GM23338 (cell line): ENCODE measurements around the gene TMCO4. TPM values are rescaled to one million over a fixed set of nuclear protein-coding genes. Genes with fewer than 3 reads are reported as not detected.

Experiments
- ATAC-seq: fragments of 200-7000 bp; cut with Tn5 transposase; 3 replicates; pipeline ENCODE4 v1.9.1; 2020
- DNase-seq: peaks from one replicate; pipeline ENCODE4 v3.0.0-alpha.2; 2015; ENCODE audit warnings: low spot score
- H2AFZ ChIP-seq: fragments of 200-600 bp; sonication (generic); 2 replicates; pipeline ENCODE4 v1.8.0; 2016; ENCODE audit warnings: antibody characterized with exemption, mild to moderate bottlenecking, moderate library complexity
- H3F3A ChIP-seq: fragments of 200-600 bp; sonication (generic); replicated peaks from 2 replicates; pipeline ENCODE4 v1.8.0; 2017; ENCODE audit warnings: antibody characterized with exemption, mixed run types, low read depth
- H3K27ac ChIP-seq: fragments of 200-600 bp; sonication (generic); 2 replicates; pipeline ENCODE4 v1.6.1; 2016; ENCODE audit warnings: low read depth
- H3K27me3 ChIP-seq: fragments of 200-600 bp; sonication (generic); 2 replicates; pipeline ENCODE4 v1.8.0; 2016; ENCODE audit warnings: mild to moderate bottlenecking, mixed run types, moderate library complexity; ENCODE audit not compliant: insufficient read depth
- H3K36me3 ChIP-seq: fragments of 200-600 bp; sonication (generic); 2 replicates; pipeline ENCODE4 v1.8.0; 2016; ENCODE audit warnings: mild to moderate bottlenecking; ENCODE audit not compliant: insufficient read depth
- H3K4me1 ChIP-seq: fragments of 200-600 bp; sonication (generic); 2 replicates; pipeline ENCODE4 v1.8.0; 2016; ENCODE audit warnings: mild to moderate bottlenecking, moderate library complexity; ENCODE audit not compliant: insufficient read depth
- H3K4me2 ChIP-seq: fragments of 200-600 bp; sonication (generic); 2 replicates; pipeline ENCODE4 v1.7.1; 2017; ENCODE audit warnings: mixed run types
- H3K4me3 ChIP-seq: fragments of 200-600 bp; sonication (generic); 2 replicates; pipeline ENCODE4 v1.6.1; 2016; ENCODE audit warnings: mixed run types
- H3K79me2 ChIP-seq: fragments of 200-600 bp; sonication (generic); replicated peaks from 2 replicates; pipeline ENCODE4 v1.8.0; 2017; ENCODE audit warnings: mild to moderate bottlenecking; ENCODE audit not compliant: insufficient read depth
- H3K9me2 ChIP-seq: fragments of 200-600 bp; sonication (generic); 2 replicates; pipeline ENCODE4 v1.8.0; 2017; ENCODE audit not compliant: insufficient read depth
- H4K20me1 ChIP-seq: fragments of 200-600 bp; sonication (generic); replicated peaks from 2 replicates; pipeline ENCODE4 v1.8.0; 2017; ENCODE audit warnings: mild to moderate bottlenecking; ENCODE audit not compliant: insufficient read depth
- H3K27ac Mint-ChIP-seq: 2 replicates; pipeline ENCODE4 v1.8.0; 2020; ENCODE audit warnings: inconsistent platforms, mild to moderate bottlenecking, moderate library complexity, mixed read lengths
- H3K27me3 Mint-ChIP-seq: 3 replicates; pipeline ENCODE4 v1.8.0; 2022; ENCODE audit warnings: low read depth, mild to moderate bottlenecking, moderate library complexity, mixed read lengths, inconsistent platforms; ENCODE audit not compliant: insufficient read depth, poor library complexity
- H3K36me3 Mint-ChIP-seq: 3 replicates; pipeline ENCODE4 v1.8.0; 2021; ENCODE audit warnings: low read depth, mild to moderate bottlenecking, inconsistent platforms, moderate library complexity, mixed read lengths
- H3K4me1 Mint-ChIP-seq: 3 replicates; pipeline ENCODE4 v1.8.0; 2020; ENCODE audit warnings: mild to moderate bottlenecking, inconsistent platforms, mixed read lengths
- H3K4me3 Mint-ChIP-seq: 3 replicates; pipeline ENCODE4 v1.8.0; 2021; ENCODE audit warnings: moderate library complexity, mild to moderate bottlenecking, inconsistent platforms, mixed read lengths
- H3K9me3 Mint-ChIP-seq: 3 replicates; pipeline ENCODE4 v1.8.0; 2020; ENCODE audit warnings: moderate library complexity, mild to moderate bottlenecking, inconsistent platforms, mixed read lengths
- CREB1 ChIP-seq: fragments of 250-450 bp; sonication (Bioruptor Pico); IDR thresholded peaks from 2 replicates; pipeline ENCODE4 v1.5.0; 2020; ENCODE audit warnings: low read depth, mild to moderate bottlenecking, moderate library complexity
- CTCF ChIP-seq, 2 experiments: fragments of 200-600 bp in 1 of 2; sonication (generic) in 1 of 2; conservative IDR thresholded peaks; 2 replicates each; pipeline versions ENCODE4 v1.5.1 to v1.6.1; 2016 to 2017; ENCODE audit warnings: antibody characterized with exemption in 2 of 2, low read depth in 2 of 2, mild to moderate bottlenecking in 2 of 2, moderate library complexity in 1 of 2
- ETS1 ChIP-seq: IDR thresholded peaks from 2 replicates; pipeline ENCODE4 v1.6.1; 2016; ENCODE audit warnings: antibody characterized with exemption
- EZH2 ChIP-seq: fragments of 200-600 bp; sonication (generic); IDR thresholded peaks from one replicate; pipeline ENCODE4 v1.8.0; 2017; ENCODE audit warnings: antibody characterized with exemption, mild to moderate bottlenecking, low read depth; ENCODE audit not compliant: unreplicated experiment
- EZH2phosphoT487 ChIP-seq: fragments of 200-600 bp; sonication (generic); IDR thresholded peaks from one replicate; pipeline ENCODE4 v1.8.1; 2018; ENCODE audit warnings: antibody characterized with exemption; ENCODE audit not compliant: unreplicated experiment
- JUNB ChIP-seq: IDR thresholded peaks from one replicate; pipeline ENCODE4 v1.6.1; 2016; ENCODE audit warnings: antibody characterized with exemption; ENCODE audit not compliant: unreplicated experiment
- NANOG ChIP-seq: IDR thresholded peaks from 2 replicates; pipeline ENCODE4 v1.6.1; 2016; ENCODE audit warnings: antibody characterized with exemption, borderline replicate concordance
- POLR2AphosphoS5 ChIP-seq: IDR thresholded peaks from 2 replicates; pipeline ENCODE4 v1.6.1; 2016; ENCODE audit warnings: antibody characterized with exemption, low read depth
- REST ChIP-seq: IDR thresholded peaks from one replicate; pipeline ENCODE4 v1.6.1; 2018; ENCODE audit warnings: antibody characterized with exemption; ENCODE audit not compliant: unreplicated experiment
- STAT1 ChIP-seq: IDR thresholded peaks from one replicate; pipeline ENCODE4 v1.6.1; 2016; ENCODE audit warnings: antibody characterized with exemption; ENCODE audit not compliant: unreplicated experiment
- ZNF114 ChIP-seq: fragments of 250-450 bp; sonication (Bioruptor Pico); IDR thresholded peaks from 2 replicates; pipeline ENCODE4 v1.5.0; 2020; ENCODE audit warnings: mild to moderate bottlenecking, moderate library complexity
- ZNF331 ChIP-seq: fragments of 250-450 bp; sonication (Bioruptor Pico); IDR thresholded peaks from 2 replicates; pipeline ENCODE4 v1.5.0; 2020; ENCODE audit warnings: low read depth, mild to moderate bottlenecking, moderate library complexity
- ZNF462 ChIP-seq: fragments of 250-450 bp; sonication (Bioruptor Pico); IDR thresholded peaks from 2 replicates; pipeline ENCODE4 v1.5.0; 2020; ENCODE audit warnings: mild to moderate bottlenecking, moderate library complexity
- polyA plus RNA-seq: library from polyadenylated mRNA; unstranded; fragments of >200 nt; fragmentation: Nextera tagmentation; extraction: Ambion mirVana; gene quantifications from 2 replicates; pipeline ENCODE4 v1.2.1, GENCODE V29; 2016
- total RNA-seq: library from RNA; depleted of rRNA; stranded (reverse); fragments of >200 nt; shearing (Covaris generic); gene quantifications from 2 replicates; pipeline ENCODE4 v1.2.3, GENCODE V29; 2014

The TMCO4 gene
- total and polyA plus RNA-seq, 2 experiments from 2014 or later, result 2.6 to 6.9 TPM

- Histone ChIP-seq H3K4me1 (no peaks in the 10 kb centered on the region), H2AFZ (no peak overlapping the region), H3K4me3 (no peak overlapping the region), H3K27ac (no peak overlapping the region), H3F3A (no peaks in the 10 kb centered on the region), H3K27me3 (no peaks in the 10 kb centered on the region), H3K79me2 (no peaks in the 10 kb centered on the region), H3K4me2 (no peak overlapping the region), H3K9me2 (peaks cover 3% of the 10 kb centered on the region; the same call in 1 of the 2 replicates), H3K36me3 (no peaks in the 10 kb centered on the region), H4K20me1 (no peaks in the 10 kb centered on the region)
- DNase-seq (no peak), ATAC-seq (no peak)
- H3K4me3 Mint-ChIP-seq, result no peak overlapping the region
- peaks cover under 1% of the 10 kb centered on the region; the same call in 1 of the 3 replicates for H3K9me3 Mint-ChIP-seq
- TF ChIP-seq ZNF331 (CRISPR knock-in tag), result no peak
- TF ChIP-seq ZNF114 (CRISPR knock-in tag), result no peak
- no peak for TF ChIP-seq CREB1 (CRISPR knock-in tag)
- no peak for TF ChIP-seq CTCF (conservative IDR thresholded peaks at IDR 0.05; ENCODE audit: low read depth in 2 of 2)
- TF ChIP-seq NANOG, result no peak
- no peak for TF ChIP-seq STAT1
- TF ChIP-seq POLR2AphosphoS5, result no peak
- TF ChIP-seq JUNB, result no peak
- no peak for TF ChIP-seq EZH2
- no peak for TF ChIP-seq ETS1
- no peak for TF ChIP-seq ZNF462 (CRISPR knock-in tag)
- no peak for TF ChIP-seq EZH2phosphoT487
- no peak for TF ChIP-seq REST
- H3K4me1 Mint-ChIP-seq, result peaks cover 13% of the 10 kb centered on the region
- no peaks in the 10 kb centered on the region for H3K36me3 Mint-ChIP-seq
- H3K27ac Mint-ChIP-seq, result no peak overlapping the region
- peaks cover 7% of the 10 kb centered on the region for H3K27me3 Mint-ChIP-seq
Measured at GRCh38 chr1:19824036-19824435, 24.3 kb upstream of the TMCO4 start.
